ACC112 (cell line): ENCODE data around the gene YIF1B.

Experiments
- H2AFZ ChIP-seq: fragments of 200-600 bp; sonication (generic); one replicate; pipeline ENCODE4 v1.6.0; 2017; ENCODE audit warnings: antibody characterized with exemption, low read length; ENCODE audit not compliant: unreplicated experiment
- H3K27ac ChIP-seq: fragments of 200-600 bp; sonication (generic); 2 replicates; pipeline ENCODE4 v1.5.1; 2014; ENCODE audit warnings: low read depth, mild to moderate bottlenecking, antibody characterized with exemption, low read length, moderate library complexity
- H3K27me3 ChIP-seq: fragments of 200-600 bp; sonication (generic); 2 replicates; pipeline ENCODE4 v1.6.1; 2014; ENCODE audit warnings: mild to moderate bottlenecking, antibody characterized with exemption, low read length, moderate library complexity, mixed read lengths; ENCODE audit not compliant: insufficient read depth
- H3K36me3 ChIP-seq: fragments of 200-600 bp; sonication (generic); 2 replicates; pipeline ENCODE4 v1.6.1; 2016; ENCODE audit warnings: mild to moderate bottlenecking, antibody characterized with exemption, low read length, moderate library complexity, mixed read lengths; ENCODE audit not compliant: insufficient read depth
- H3K4me1 ChIP-seq: fragments of 200-600 bp; sonication (generic); one replicate; pipeline ENCODE4 v1.6.1; 2016; ENCODE audit warnings: low read length, mixed read lengths; ENCODE audit not compliant: insufficient read depth, unreplicated experiment, control insufficient read depth
- H3K4me3 ChIP-seq: fragments of 200-600 bp; sonication (generic); 2 replicates; pipeline ENCODE4 v1.5.1; 2014; ENCODE audit warnings: mild to moderate bottlenecking, low read depth, low read length
- H3K79me2 ChIP-seq: fragments of 200-600 bp; sonication (generic); one replicate; pipeline ENCODE4 v1.6.0; 2016; ENCODE audit warnings: low read length; ENCODE audit not compliant: control insufficient read depth, unreplicated experiment, insufficient read depth

Gene YIF1B

GRCh38 chr19:38316477-38317067 is 825 bp upstream of the YIF1B start:
- Histone ChIP-seq H3K36me3 (no peaks in the 10 kb centered on the region), H3K4me1 (no peaks in the 10 kb centered on the region), H3K79me2 (no peaks in the 10 kb centered on the region), H3K4me3 (peak overlapping the region; percentile 54), H3K27ac (peak overlapping the region; percentile 26), H2AFZ (peak overlapping the region; percentile 72), H3K27me3 (no peaks in the 10 kb centered on the region)

DNA sequence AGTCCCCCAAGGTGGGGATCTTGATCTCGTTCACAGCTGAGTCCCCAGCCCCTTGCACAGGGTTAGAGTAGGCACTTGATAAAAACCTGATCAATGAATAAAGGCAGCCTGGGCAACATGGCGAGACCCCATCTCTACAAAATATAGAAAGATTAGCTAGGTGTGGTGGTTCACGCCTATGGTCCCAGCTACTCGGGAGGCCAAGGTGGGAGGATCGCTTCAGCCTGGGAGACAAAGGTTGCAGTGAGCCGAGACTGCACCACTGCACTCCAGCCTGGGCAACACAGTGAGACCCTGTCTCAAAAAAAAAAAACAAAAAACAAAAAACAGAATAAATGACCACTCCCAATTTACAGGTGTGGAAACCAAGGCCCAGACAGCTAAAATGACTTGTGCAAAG is 4.8 kb downstream of the YIF1B start:
- H2AFZ ChIP-seq = no peak overlapping the region
- H3K4me3 ChIP-seq = no peak overlapping the region
- H3K79me2 ChIP-seq = no peaks in the 10 kb centered on the region
- H3K36me3 ChIP-seq = no peaks in the 10 kb centered on the region
- no peaks in the 10 kb centered on the region for H3K4me1 ChIP-seq
- H3K27ac ChIP-seq = no peak overlapping the region
- H3K27me3 ChIP-seq = no peaks in the 10 kb centered on the region

GRCh38 chr19:38310279-38310670 is 5.5 kb downstream of the YIF1B start:
- no peaks in the 10 kb centered on the region for H3K36me3 ChIP-seq
- no peaks in the 10 kb centered on the region for H3K27me3 ChIP-seq
- H3K4me3 ChIP-seq = no peak overlapping the region
- H3K27ac ChIP-seq = no peak overlapping the region
- H2AFZ ChIP-seq = no peak overlapping the region
- H3K79me2 ChIP-seq = no peaks in the 10 kb centered on the region
- H3K4me1 ChIP-seq = no peaks in the 10 kb centered on the region

- Histone ChIP-seq H3K4me1 (no peaks in the 10 kb centered on the region), H3K27ac (no peak overlapping the region), H3K79me2 (no peaks in the 10 kb centered on the region), H3K36me3 (no peaks in the 10 kb centered on the region), H3K27me3 (no peaks in the 10 kb centered on the region), H2AFZ (no peak overlapping the region), H3K4me3 (no peak overlapping the region)
Observed at GRCh38 chr19:38309615-38310278, 6.0 kb downstream of the YIF1B start.

DNA sequence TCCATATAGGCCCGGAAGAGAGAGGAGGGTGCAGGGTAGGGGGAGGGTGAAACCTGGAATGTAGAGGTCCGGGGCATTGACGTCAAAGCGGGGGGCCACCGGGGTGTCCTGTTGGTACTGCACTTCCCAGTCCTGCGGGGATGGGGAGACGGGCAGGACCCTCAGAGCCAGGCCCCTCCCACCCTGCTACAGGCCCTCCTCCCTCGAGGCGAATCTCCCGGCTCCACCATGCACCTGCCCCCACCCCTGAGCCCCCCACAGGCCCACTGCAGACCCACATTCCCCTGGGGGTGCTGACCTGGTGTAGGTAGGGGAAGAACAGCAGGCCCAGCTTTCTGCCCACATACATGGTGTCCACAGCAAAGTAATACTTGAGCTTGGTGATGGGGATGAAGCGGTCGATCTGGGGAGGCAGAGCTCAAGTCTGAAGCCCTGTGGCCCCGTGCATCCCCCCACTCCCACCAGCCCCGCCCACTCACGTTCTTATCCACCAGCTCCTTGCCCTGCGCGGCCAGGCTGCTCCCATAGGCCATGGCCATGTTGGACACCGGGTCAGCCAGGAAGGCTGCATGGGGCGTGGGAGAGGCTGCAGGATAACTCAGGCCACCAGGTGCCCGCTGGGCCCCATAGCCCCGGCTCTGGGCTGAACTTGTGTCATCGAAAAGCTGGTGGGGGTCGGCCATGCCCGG is 6.7 kb downstream of the YIF1B start:
- Histone ChIP-seq H3K27ac (no peak overlapping the region), H2AFZ (no peak overlapping the region), H3K4me3 (no peak overlapping the region), H3K79me2 (no peaks in the 10 kb centered on the region), H3K4me1 (peaks cover 3% of the 10 kb centered on the region), H3K36me3 (no peaks in the 10 kb centered on the region), H3K27me3 (no peaks in the 10 kb centered on the region)

GRCh38 chr19:38308006-38308766 is 7.6 kb downstream of the YIF1B start:
- Histone ChIP-seq H3K4me1 (peaks cover 9% of the 10 kb centered on the region), H2AFZ (no peak overlapping the region), H3K27me3 (no peaks in the 10 kb centered on the region), H3K36me3 (no peaks in the 10 kb centered on the region), H3K79me2 (no peaks in the 10 kb centered on the region), H3K27ac (no peak overlapping the region), H3K4me3 (no peak overlapping the region)

- Histone ChIP-seq H2AFZ (no peak overlapping the region), H3K27me3 (no peaks in the 10 kb centered on the region), H3K79me2 (no peaks in the 10 kb centered on the region), H3K27ac (no peak overlapping the region), H3K36me3 (no peaks in the 10 kb centered on the region), H3K4me1 (peaks cover 9% of the 10 kb centered on the region), H3K4me3 (no peak overlapping the region)
Observed at GRCh38 chr19:38307597-38307996, 8.2 kb downstream of the YIF1B start.

- H3K4me3 ChIP-seq = no peak overlapping the region
- H3K27ac ChIP-seq = no peak overlapping the region
- no peaks in the 10 kb centered on the region for H3K36me3 ChIP-seq
- no peak overlapping the region for H2AFZ ChIP-seq
- no peaks in the 10 kb centered on the region for H3K79me2 ChIP-seq
- H3K4me1 ChIP-seq = peaks cover 9% of the 10 kb centered on the region
- H3K27me3 ChIP-seq = no peaks in the 10 kb centered on the region
Observed at GRCh38 chr19:38307076-38307475, 8.7 kb downstream of the YIF1B start.

GRCh38 chr19:38306236-38306635 is 9.5 kb downstream of the YIF1B start:
- Histone ChIP-seq H3K4me3 (no peak overlapping the region), H3K27me3 (no peaks in the 10 kb centered on the region), H3K79me2 (no peaks in the 10 kb centered on the region), H3K27ac (no peak overlapping the region), H3K36me3 (no peaks in the 10 kb centered on the region), H2AFZ (no peak overlapping the region), H3K4me1 (peaks cover 9% of the 10 kb centered on the region)

DNA sequence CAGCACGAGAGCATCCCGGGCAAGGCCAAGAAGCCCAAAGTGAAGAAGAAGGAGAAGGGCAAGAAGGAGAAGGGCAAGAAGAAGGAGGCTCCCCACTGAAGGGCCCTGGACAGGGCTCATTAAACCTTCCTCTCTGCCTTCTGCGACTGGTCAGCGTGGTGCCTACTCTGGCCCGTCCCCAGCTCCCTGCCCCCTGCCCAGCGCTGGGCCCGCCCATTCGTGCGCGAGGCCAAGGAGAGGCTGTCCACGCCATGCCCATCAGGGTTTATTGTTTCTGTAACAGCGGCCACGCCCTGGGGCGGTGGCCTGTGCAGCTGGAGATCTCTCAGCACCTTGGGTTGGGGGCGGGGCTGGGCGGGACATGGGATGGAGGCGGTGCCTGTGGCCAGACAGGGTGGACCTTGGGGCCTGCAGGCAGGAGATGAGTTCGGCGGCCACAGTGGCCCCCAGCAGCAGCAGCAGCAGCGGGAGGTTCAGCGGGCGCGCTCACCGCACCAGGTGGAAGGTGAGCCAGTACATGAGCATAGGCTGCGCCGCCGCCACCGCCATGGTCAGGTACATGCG is 10.8 kb downstream of the YIF1B start:
- Histone ChIP-seq H3K27ac (no peak overlapping the region), H3K27me3 (no peaks in the 10 kb centered on the region), H3K79me2 (no peaks in the 10 kb centered on the region), H3K36me3 (no peaks in the 10 kb centered on the region), H2AFZ (no peak overlapping the region), H3K4me3 (no peak overlapping the region), H3K4me1 (peaks cover 9% of the 10 kb centered on the region)
